Measurements from ENCODE around the gene SOX6. TPM values are rescaled to one million over a fixed set of nuclear protein-coding genes. Genes with fewer than 3 reads are reported as not detected.

The SOX6 gene
- total RNA-seq, 2 experiments from 2014 or later = 0.20 TPM; not detected in 1

GRCh38 chr11:15985127-15985859 is 371.1 kb downstream of the SOX6 start:
- no peak for ATAC-seq (ENCODE audit: poor library complexity)
- no peaks in the 10 kb centered on the region for H3K27me3 Mint-ChIP-seq
- H3K9me3 Mint-ChIP-seq = no peaks in the 10 kb centered on the region
- intact Hi-C loops (cut with DNase I, micrococcal nuclease) = no loop called here
- H3K4me3 Mint-ChIP-seq = no peak overlapping the region
- Histone ChIP-seq H3K4me1 (ENCODE audit: insufficient read depth, low read length) (no peaks in the 10 kb centered on the region), H3K27me3 (ENCODE audit: control insufficient read depth in 1 of 2, insufficient read depth in 2 of 2, low read length in 2 of 2) (no peaks in the 10 kb centered on the region), H3K9me3 (ENCODE audit: control insufficient read depth in 1 of 2, insufficient read depth in 1 of 2, low read length in 2 of 2) (peaks cover 0 to 6% of the 10 kb centered on the region in 2 experiments), H3K4me3 (ENCODE audit: low read length) (no peak overlapping the region), H3K27ac (ENCODE audit: low read depth in 1 of 2, low read length in 2 of 2) (no peak overlapping the region), H3K36me3 (ENCODE audit: insufficient read depth, low read length) (no peaks in the 10 kb centered on the region)
- no peaks in the 10 kb centered on the region for H3K4me1 Mint-ChIP-seq (ENCODE audit: low read depth)
- TF ChIP-seq CTCF (IDR thresholded peaks at IDR 0.05) = no peak
- no peak for DNase-seq
- CTCF ChIA-PET = no interaction called here
- H3K27ac Mint-ChIP-seq = no peak overlapping the region
- H3K36me3 Mint-ChIP-seq (ENCODE audit: low read depth) = no peaks in the 10 kb centered on the region
- POLR2A ChIA-PET = no interaction called here

- H3K4me3 ChIP-seq (ENCODE audit: low read length) = no peak overlapping the region
- H3K4me1 ChIP-seq (ENCODE audit: insufficient read depth, low read length) = no peaks in the 10 kb centered on the region
- TF ChIP-seq CTCF (IDR thresholded peaks at IDR 0.05) = no peak
- ChIA-PET POLR2A (no interaction called here), CTCF (no interaction called here)
- DNase-seq = no peak
- Mint-ChIP-seq H3K36me3 (ENCODE audit: low read depth) (no peaks in the 10 kb centered on the region), H3K4me1 (ENCODE audit: low read depth) (no peaks in the 10 kb centered on the region), H3K27ac (no peak overlapping the region), H3K4me3 (no peak overlapping the region), H3K9me3 (no peaks in the 10 kb centered on the region), H3K27me3 (no peaks in the 10 kb centered on the region)
- ATAC-seq (ENCODE audit: poor library complexity) = no peak
- no peaks in the 10 kb centered on the region for H3K9me3 ChIP-seq (ENCODE audit: control insufficient read depth in 1 of 2, insufficient read depth in 1 of 2, low read length in 2 of 2)
- intact Hi-C loops (cut with DNase I, micrococcal nuclease) = no loop called here
- H3K36me3 ChIP-seq (ENCODE audit: insufficient read depth, low read length) = no peaks in the 10 kb centered on the region
- no peak overlapping the region for H3K27ac ChIP-seq (ENCODE audit: low read depth in 1 of 2, low read length in 2 of 2)
- no peaks in the 10 kb centered on the region for H3K27me3 ChIP-seq (ENCODE audit: control insufficient read depth in 1 of 2, insufficient read depth in 2 of 2, low read length in 2 of 2)
Measured at GRCh38 chr11:15981292-15981691, 375.1 kb downstream of the SOX6 start.

- DNase-seq = no peak
- intact Hi-C loops (cut with DNase I, micrococcal nuclease) = no loop called here
- Mint-ChIP-seq H3K9me3 (no peaks in the 10 kb centered on the region), H3K27ac (no peak overlapping the region), H3K4me3 (no peak overlapping the region), H3K36me3 (ENCODE audit: low read depth) (no peaks in the 10 kb centered on the region), H3K27me3 (no peaks in the 10 kb centered on the region), H3K4me1 (ENCODE audit: low read depth) (no peaks in the 10 kb centered on the region)
- CTCF ChIA-PET = no interaction called here
- POLR2A ChIA-PET = no interaction called here
- Histone ChIP-seq H3K9me3 (ENCODE audit: control insufficient read depth in 1 of 2, insufficient read depth in 1 of 2, low read length in 2 of 2) (peaks cover 0 to 3% of the 10 kb centered on the region in 2 experiments), H3K4me1 (ENCODE audit: insufficient read depth, low read length) (no peaks in the 10 kb centered on the region), H3K27me3 (ENCODE audit: control insufficient read depth in 1 of 2, insufficient read depth in 2 of 2, low read length in 2 of 2) (no peaks in the 10 kb centered on the region), H3K4me3 (ENCODE audit: low read length) (no peak overlapping the region), H3K36me3 (ENCODE audit: insufficient read depth, low read length) (no peaks in the 10 kb centered on the region), H3K27ac (ENCODE audit: low read depth in 1 of 2, low read length in 2 of 2) (no peak overlapping the region)
- ATAC-seq (ENCODE audit: poor library complexity) = no peak
- TF ChIP-seq CTCF (IDR thresholded peaks at IDR 0.05) = no peak
Measured at GRCh38 chr11:15977116-15977515, 379.2 kb downstream of the SOX6 start.
